Ramos (cell line): ENCODE results near the gene DNAAF1.
"Not testable (repeated sequence)": the region's sequence is repeated elsewhere in the genome, so short reads cannot be mapped to it uniquely, and the experiment has no call there.

ENCODE experiments used
- in situ Hi-C: fragments of 300-500 bp; cut with MboI; formaldehyde crosslinking; loops from one replicate; pipeline ENCODE4 v1.14.3; 2022; ENCODE audit warnings: low sequenced_read_pairs; ENCODE audit not compliant: unreplicated experiment

Gene DNAAF1

DNA sequence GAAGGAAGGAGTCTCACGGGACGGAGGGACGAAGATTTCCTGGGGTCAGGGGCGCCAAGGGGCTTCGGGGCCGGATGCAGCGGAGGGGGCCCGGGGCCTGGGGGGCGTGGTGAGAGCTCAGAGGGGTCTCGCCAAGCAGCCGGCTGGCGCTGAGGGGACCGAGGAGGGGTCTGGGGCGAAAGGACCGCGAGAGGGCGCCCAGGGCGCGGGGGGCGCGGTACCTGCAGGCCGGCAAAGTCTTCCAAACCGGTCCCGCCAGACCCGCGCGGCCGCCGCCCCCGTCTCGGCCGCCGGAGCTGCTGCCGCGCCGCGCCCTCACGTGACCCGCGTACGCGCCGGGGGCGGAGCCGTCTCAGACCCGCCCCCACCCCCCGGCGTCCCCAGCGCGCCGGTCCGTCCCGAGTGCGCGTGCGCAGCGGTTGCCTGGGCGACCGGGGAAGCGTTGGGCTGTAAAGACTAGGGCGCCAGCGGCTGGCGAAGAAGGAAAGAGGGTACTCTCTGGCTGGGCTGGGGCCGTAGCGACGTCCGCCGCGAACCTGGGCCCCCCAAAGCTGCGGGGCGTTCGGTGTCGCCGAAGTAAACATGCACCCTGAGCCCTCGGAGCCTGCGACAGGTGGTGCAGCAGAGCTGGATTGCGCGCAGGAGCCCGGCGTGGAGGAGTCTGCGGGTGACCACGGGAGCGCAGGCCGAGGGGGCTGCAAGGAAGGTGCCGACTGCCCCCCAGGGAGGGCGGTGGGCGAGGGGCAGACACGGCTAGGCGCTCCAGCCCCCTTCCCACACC is at the start of gene DNAAF1, which contains the start of gene HSDL1:
Gene DNAAF1 (plus strand): TSS at position 450 of the 781 bp plus-strand sequence. CDS start 133 bp downstream, at position 583.
Gene HSDL1 (minus strand): TSS at position 319 of the 781 bp plus-strand sequence. CDS start 13,856 bp downstream, outside the sequence.
- in situ Hi-C loops, result no loop called here

DNA sequence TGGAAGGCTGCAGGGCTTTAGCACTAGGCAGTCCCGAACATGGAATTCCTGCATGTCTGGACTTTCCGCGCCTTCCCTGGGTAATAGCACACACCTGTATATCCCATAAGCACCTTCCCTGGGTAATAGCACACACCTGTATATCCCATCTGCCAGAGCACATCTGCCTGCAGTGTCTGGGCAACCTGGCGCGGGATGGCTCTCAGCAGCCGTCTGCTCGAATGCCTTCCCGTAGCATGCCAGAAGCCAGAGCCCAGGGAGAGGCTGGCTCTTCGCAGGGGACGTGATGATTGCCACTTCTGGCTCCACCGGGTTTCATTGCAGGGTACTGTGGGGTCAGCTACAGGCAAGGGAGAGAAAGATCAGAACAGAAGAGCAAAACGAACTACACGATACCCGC is 49.6 kb upstream of the DNAAF1 start:
- in situ Hi-C loops, result no loop called here

GRCh38 chr16:84096447-84097005 is 48.6 kb upstream of the DNAAF1 start:
- in situ Hi-C loops, result no loop called here

- in situ Hi-C loops, result no loop called here
These were observed 46.2 kb upstream of the DNAAF1 start for GRCh38 chr16:84098939-84099338.

DNA sequence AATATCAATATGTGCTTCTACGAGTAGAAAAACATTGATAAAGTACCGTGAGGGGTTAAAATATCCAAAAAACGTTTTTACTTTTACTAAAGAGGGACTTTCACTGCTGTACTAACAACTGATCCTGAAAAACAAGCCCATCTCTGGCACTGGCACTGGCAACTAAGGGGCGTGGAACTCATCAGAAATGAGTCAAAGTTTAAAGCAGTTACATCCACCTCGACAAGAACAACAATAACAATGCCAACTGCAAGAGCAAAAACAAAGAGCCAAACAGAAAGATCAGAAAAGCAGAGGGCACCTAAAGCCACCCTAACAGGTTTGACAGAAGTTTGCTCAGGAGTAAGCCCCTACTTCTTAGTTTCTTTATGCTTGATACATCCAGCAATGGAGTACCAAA is 41.4 kb upstream of the DNAAF1 start:
- in situ Hi-C loops, result no loop called here

DNA sequence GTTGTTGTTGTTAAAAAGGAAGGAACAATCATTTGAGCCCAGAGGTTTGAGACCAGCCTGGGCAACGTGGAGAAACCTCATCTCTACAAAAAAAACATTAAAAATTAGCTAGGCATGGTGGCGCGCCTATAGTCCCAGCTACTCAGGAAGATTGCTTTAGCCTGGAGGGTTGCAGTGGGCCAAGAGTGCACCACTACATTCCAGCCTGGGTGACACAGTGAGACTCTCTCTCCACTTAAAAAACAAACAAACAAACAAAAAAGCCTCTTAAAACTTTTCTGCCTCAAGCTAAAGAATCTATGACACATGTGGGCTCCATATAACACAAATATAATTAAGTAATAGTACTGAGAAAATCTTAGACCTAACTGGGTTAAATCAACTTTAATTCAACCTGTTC is 40.9 kb upstream of the DNAAF1 start:
- in situ Hi-C loops, result no loop called here

- in situ Hi-C loops, result no loop called here
These were observed 39.8 kb upstream of the DNAAF1 start for GRCh38 chr16:84105301-84105815.

GRCh38 chr16:84105948-84106740 is 39.0 kb upstream of the DNAAF1 start:
- in situ Hi-C loops, result no loop called here

GRCh38 chr16:84107921-84108320 is 37.2 kb upstream of the DNAAF1 start:
- in situ Hi-C loops, result no loop called here

DNA sequence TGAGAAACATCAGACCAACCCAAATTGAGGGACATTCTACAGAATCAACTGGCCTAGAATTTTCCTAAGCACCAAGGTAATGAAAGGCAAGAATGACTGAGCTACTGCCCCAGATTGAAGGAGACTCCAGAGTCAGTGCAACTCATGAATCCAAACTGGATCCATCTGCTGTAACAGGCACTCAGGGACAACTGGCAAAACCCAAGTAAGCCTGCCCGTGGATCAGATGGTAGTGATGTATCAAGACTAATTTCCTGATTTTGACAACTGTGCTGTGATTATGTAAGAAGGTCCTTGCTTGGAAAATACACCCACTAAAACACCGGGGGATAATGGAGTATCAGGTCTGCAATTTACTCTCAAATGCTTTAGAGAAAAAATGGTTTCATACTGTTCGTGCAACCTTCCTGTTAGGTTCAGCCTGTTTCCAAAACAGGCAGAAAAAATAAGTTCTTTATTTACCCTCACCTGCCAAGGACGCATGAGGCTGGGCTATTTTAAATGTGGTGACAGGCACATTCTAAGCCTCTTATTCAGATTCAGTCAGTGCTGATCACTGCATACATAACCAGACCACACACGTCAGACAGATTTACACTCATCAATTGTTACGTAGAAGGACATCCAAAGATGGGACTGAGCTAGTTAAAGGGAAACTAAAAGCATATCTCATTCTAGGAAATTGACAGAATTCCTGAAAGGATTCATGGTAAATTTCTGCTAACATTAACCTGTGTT is 35.3 kb upstream of the DNAAF1 start:
- in situ Hi-C loops, result no loop called here

GRCh38 chr16:84110527-84110926 is 34.6 kb upstream of the DNAAF1 start:
- in situ Hi-C loops, result no loop called here

GRCh38 chr16:84111525-84111924 is 33.6 kb upstream of the DNAAF1 start:
- in situ Hi-C loops, result no loop called here

GRCh38 chr16:84111949-84112348 is 33.2 kb upstream of the DNAAF1 start:
- in situ Hi-C loops, result not testable (repeated sequence)

DNA sequence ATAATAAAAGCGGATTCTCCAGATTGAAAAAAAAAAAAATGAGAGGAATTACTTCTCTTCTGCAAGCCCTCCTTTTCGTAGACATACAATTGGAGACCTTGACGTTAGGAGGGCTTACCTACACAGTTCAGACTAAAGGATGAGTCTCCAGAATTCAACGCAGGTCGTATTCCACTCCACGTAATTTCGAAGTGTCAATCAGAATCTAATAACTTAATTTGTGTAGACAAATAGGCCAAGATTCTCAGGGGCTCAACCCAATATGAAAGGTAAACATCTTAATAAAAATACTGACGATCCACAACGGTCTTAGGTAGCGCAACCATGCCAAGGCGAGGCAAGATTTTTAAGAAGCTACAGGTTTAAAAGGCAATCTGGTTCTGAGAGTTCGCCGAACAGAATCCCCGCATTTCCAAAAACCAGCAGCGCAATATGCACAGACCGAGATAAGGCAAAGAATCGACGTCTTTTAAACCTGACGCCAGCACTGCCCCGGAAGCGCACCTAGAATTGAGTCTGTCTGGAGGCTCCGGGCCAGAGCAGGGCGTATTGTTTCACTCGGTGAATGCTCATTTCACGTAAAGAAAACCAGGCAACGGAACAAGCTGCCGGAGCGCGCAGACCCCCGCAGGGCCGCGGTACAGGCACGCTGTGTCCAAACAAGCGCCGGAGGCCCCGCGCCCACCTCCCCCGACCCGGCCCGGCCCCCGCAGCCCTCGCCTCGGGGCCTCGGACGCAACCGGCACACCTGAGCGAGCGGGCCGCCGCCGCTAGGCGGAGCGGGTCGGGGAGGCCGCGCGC is 29.0 kb upstream of the DNAAF1 start:
- in situ Hi-C loops, result no loop called here

- in situ Hi-C loops, result no loop called here
These were observed 28.2 kb upstream of the DNAAF1 start, which contains the start of gene MBTPS1 for GRCh38 chr16:84116720-84117493. MBTPS1 (minus strand) TSS chr16:84116942; CDS start chr16:84101783, 15,159 bp downstream.

GRCh38 chr16:84117494-84117843 is 27.6 kb upstream of the DNAAF1 start:
- in situ Hi-C loops, result no loop called here

DNA sequence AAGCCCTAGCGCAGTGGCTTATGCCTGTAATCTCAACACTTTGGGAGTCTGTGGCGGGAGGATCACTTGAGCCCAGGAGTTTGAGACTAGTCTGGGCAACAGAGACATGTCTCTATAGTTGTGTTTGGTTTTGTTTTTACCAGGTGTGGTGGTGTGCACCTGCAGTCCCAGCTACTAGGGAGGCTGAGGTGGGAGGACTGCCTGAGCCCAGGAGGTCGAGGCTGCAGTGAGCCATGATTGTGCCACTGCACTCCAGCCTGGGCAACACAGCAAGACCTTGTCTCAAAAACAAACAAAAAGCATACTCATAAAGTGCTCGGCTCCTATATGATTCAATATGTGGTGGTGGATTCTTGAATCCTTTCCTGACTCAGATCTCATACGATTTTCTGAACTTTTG is 26.8 kb upstream of the DNAAF1 start:
- in situ Hi-C loops, result not testable (repeated sequence)

- in situ Hi-C loops, result no loop called here
These were observed 25.7 kb upstream of the DNAAF1 start for GRCh38 chr16:84119368-84119767.

- in situ Hi-C loops, result no loop called here
These were observed 25.1 kb upstream of the DNAAF1 start for GRCh38 chr16:84120023-84120422.
